Dendritic cell treated with granulocyte-macrophage colony-stimulating factor and Interleukin-4, amounts not matched to agents 40 ng/mL and 50 ng/mL, for 4 days (primary cell): ENCODE data around the gene FAU.

Experiments
- H3K27ac Mint-ChIP-seq: one replicate; pipeline ENCODE4 v1.8.0; 2022; ENCODE audit warnings: mild to moderate bottlenecking, mixed read lengths
- H3K27me3 Mint-ChIP-seq: one replicate; pipeline ENCODE4 v1.8.0; 2022; ENCODE audit warnings: mild to moderate bottlenecking, mixed read lengths
- H3K36me3 Mint-ChIP-seq: one replicate; pipeline ENCODE4 v1.8.0; 2022; ENCODE audit warnings: low read depth, mixed read lengths
- H3K4me1 Mint-ChIP-seq: one replicate; pipeline ENCODE4 v1.8.0; 2022; ENCODE audit warnings: low read depth, mixed read lengths
- H3K4me3 Mint-ChIP-seq: one replicate; pipeline ENCODE4 v1.8.0; 2022; ENCODE audit warnings: mild to moderate bottlenecking, moderate library complexity, mixed read lengths
- H3K9me3 Mint-ChIP-seq: one replicate; pipeline ENCODE4 v1.8.0; 2022; ENCODE audit warnings: mixed read lengths
- intact Hi-C: fragments of 100-400 bp; cut with micrococcal nuclease; formaldehyde crosslinking; loops from one replicate; pipeline ENCODE4 v1.15.0; 2022

The FAU gene

GRCh38 chr11:65121865-65122696 is at the start of gene FAU, which contains the start of gene MRPL49:
Gene FAU, minus strand, starts transcription at chr11:65122134. Its CDS starts 321 bp downstream, at chr11:65121813.
Gene MRPL49, plus strand, starts transcription at chr11:65122321. Its CDS starts 26 bp downstream, at chr11:65122347.
- no peaks in the 10 kb centered on the region for H3K9me3 Mint-ChIP-seq
- H3K4me3 Mint-ChIP-seq: peak within 1 kb of the TSS; percentile 91
- peaks cover 33% of the 10 kb centered on the region for H3K4me1 Mint-ChIP-seq
- intact Hi-C loops: no loop called here
- peaks cover 86% of the 10 kb centered on the region for H3K36me3 Mint-ChIP-seq
- H3K27me3 Mint-ChIP-seq: no peaks in the 10 kb centered on the region
- peak within 1 kb of the TSS; percentile 99 for H3K27ac Mint-ChIP-seq

- intact Hi-C loops: no loop called here
- peaks cover 3% of the 10 kb centered on the region for H3K27me3 Mint-ChIP-seq
- peaks cover 14% of the 10 kb centered on the region for H3K4me1 Mint-ChIP-seq
- H3K27ac Mint-ChIP-seq: peak within 1 kb of the TSS; percentile 70
- no peaks in the 10 kb centered on the region for H3K36me3 Mint-ChIP-seq
- no peak within 1 kb of the TSS for H3K4me3 Mint-ChIP-seq
- no peaks in the 10 kb centered on the region for H3K9me3 Mint-ChIP-seq
Observed at GRCh38 chr11:65170058-65170534, 48.2 kb upstream of the FAU start, which contains the start of gene SPDYC. Gene SPDYC, plus strand, starts transcription at chr11:65170233. Its CDS starts 1,125 bp downstream, at chr11:65171358.

GRCh38 chr11:65169164-65169641 is 47.3 kb upstream of the FAU start:
- no peaks in the 10 kb centered on the region for H3K9me3 Mint-ChIP-seq
- H3K36me3 Mint-ChIP-seq: no peaks in the 10 kb centered on the region
- intact Hi-C loops: no loop called here
- H3K4me1 Mint-ChIP-seq: peaks cover 14% of the 10 kb centered on the region
- no peak overlapping the region for H3K4me3 Mint-ChIP-seq
- peak overlapping the region; percentile 70 for H3K27ac Mint-ChIP-seq
- H3K27me3 Mint-ChIP-seq: peaks cover 3% of the 10 kb centered on the region

- H3K9me3 Mint-ChIP-seq: no peaks in the 10 kb centered on the region
- H3K27ac Mint-ChIP-seq: no peak overlapping the region
- peaks cover 3% of the 10 kb centered on the region for H3K27me3 Mint-ChIP-seq
- intact Hi-C loops: no loop called here
- H3K4me1 Mint-ChIP-seq: peaks cover 14% of the 10 kb centered on the region
- H3K36me3 Mint-ChIP-seq: no peaks in the 10 kb centered on the region
- no peak overlapping the region for H3K4me3 Mint-ChIP-seq
Observed at GRCh38 chr11:65167656-65168055, 45.7 kb upstream of the FAU start.

- Mint-ChIP-seq H3K27me3 (no peaks in the 10 kb centered on the region), H3K4me1 (peaks cover 14% of the 10 kb centered on the region), H3K27ac (no peak overlapping the region), H3K9me3 (no peaks in the 10 kb centered on the region), H3K4me3 (no peak overlapping the region), H3K36me3 (no peaks in the 10 kb centered on the region)
- intact Hi-C loops: no loop called here
Observed at GRCh38 chr11:65166893-65167292, 45.0 kb upstream of the FAU start.

GRCh38 chr11:65165410-65166317 is 43.7 kb upstream of the FAU start:
- no peak overlapping the region for H3K27ac Mint-ChIP-seq
- intact Hi-C loops: no loop called here
- no peak overlapping the region for H3K4me3 Mint-ChIP-seq
- H3K9me3 Mint-ChIP-seq: no peaks in the 10 kb centered on the region
- no peaks in the 10 kb centered on the region for H3K36me3 Mint-ChIP-seq
- no peaks in the 10 kb centered on the region for H3K27me3 Mint-ChIP-seq
- H3K4me1 Mint-ChIP-seq: peaks cover 14% of the 10 kb centered on the region

GRCh38 chr11:65163684-65164083 is 41.8 kb upstream of the FAU start:
- Mint-ChIP-seq H3K36me3 (no peaks in the 10 kb centered on the region), H3K9me3 (no peaks in the 10 kb centered on the region), H3K27me3 (no peaks in the 10 kb centered on the region), H3K4me3 (no peak overlapping the region), H3K4me1 (peaks cover 4% of the 10 kb centered on the region), H3K27ac (no peak overlapping the region)
- intact Hi-C loops: no loop called here

GRCh38 chr11:65160643-65161042 is 38.7 kb upstream of the FAU start:
- intact Hi-C loops: no loop called here
- no peaks in the 10 kb centered on the region for H3K9me3 Mint-ChIP-seq
- H3K27ac Mint-ChIP-seq: no peak overlapping the region
- H3K36me3 Mint-ChIP-seq: no peaks in the 10 kb centered on the region
- no peak overlapping the region for H3K4me3 Mint-ChIP-seq
- H3K27me3 Mint-ChIP-seq: no peaks in the 10 kb centered on the region
- H3K4me1 Mint-ChIP-seq: peaks cover 11% of the 10 kb centered on the region

GRCh38 chr11:65159012-65159411 is 37.1 kb upstream of the FAU start:
- intact Hi-C loops: no loop called here
- H3K4me1 Mint-ChIP-seq: peaks cover 11% of the 10 kb centered on the region
- H3K9me3 Mint-ChIP-seq: no peaks in the 10 kb centered on the region
- H3K36me3 Mint-ChIP-seq: no peaks in the 10 kb centered on the region
- no peaks in the 10 kb centered on the region for H3K27me3 Mint-ChIP-seq
- H3K4me3 Mint-ChIP-seq: no peak overlapping the region
- no peak overlapping the region for H3K27ac Mint-ChIP-seq

- Mint-ChIP-seq H3K36me3 (no peaks in the 10 kb centered on the region), H3K27ac (peak overlapping the region; percentile 63), H3K27me3 (no peaks in the 10 kb centered on the region), H3K9me3 (no peaks in the 10 kb centered on the region), H3K4me3 (no peak overlapping the region), H3K4me1 (peaks cover 22% of the 10 kb centered on the region)
- intact Hi-C loops: no loop called here
Observed at GRCh38 chr11:65157336-65157735, 35.4 kb upstream of the FAU start.

GRCh38 chr11:65156926-65157325 is 35.0 kb upstream of the FAU start:
- H3K4me3 Mint-ChIP-seq: no peak overlapping the region
- H3K27ac Mint-ChIP-seq: peak overlapping the region; percentile 63
- no peaks in the 10 kb centered on the region for H3K27me3 Mint-ChIP-seq
- peaks cover 26% of the 10 kb centered on the region for H3K4me1 Mint-ChIP-seq
- intact Hi-C loops: no loop called here
- no peaks in the 10 kb centered on the region for H3K36me3 Mint-ChIP-seq
- no peaks in the 10 kb centered on the region for H3K9me3 Mint-ChIP-seq

- Mint-ChIP-seq H3K36me3 (no peaks in the 10 kb centered on the region), H3K4me3 (no peak overlapping the region), H3K9me3 (no peaks in the 10 kb centered on the region), H3K27ac (no peak overlapping the region), H3K27me3 (no peaks in the 10 kb centered on the region), H3K4me1 (peaks cover 32% of the 10 kb centered on the region)
- intact Hi-C loops: no loop called here
Observed at GRCh38 chr11:65156256-65156655, 34.3 kb upstream of the FAU start.

- intact Hi-C loops: no loop called here
- Mint-ChIP-seq H3K27me3 (no peaks in the 10 kb centered on the region), H3K36me3 (no peaks in the 10 kb centered on the region), H3K4me1 (peaks cover 46% of the 10 kb centered on the region), H3K4me3 (peak overlapping the region; percentile 52), H3K9me3 (no peaks in the 10 kb centered on the region), H3K27ac (peak overlapping the region; percentile 93)
Observed at GRCh38 chr11:65152122-65152521, 30.2 kb upstream of the FAU start.
